CD4-positive, alpha-beta memory T cell (primary cell): Measurements from ENCODE around the gene NAA38. TPM values are rescaled to one million over a fixed set of nuclear protein-coding genes. Genes with fewer than 3 reads are reported as not detected.

Source experiments
- CTCF ChIA-PET: fragments of 350-600 bp; sonication (Branson Sonifier 250); formaldehyde crosslinking; loops from one replicate; lab custom pipeline; 2021; ENCODE audit warnings: inconsistent platforms; ENCODE audit not compliant: partially characterized antibody; lab: Charles Lee
- POLR2A ChIA-PET: fragments of 350-600 bp; sonication (Branson Sonifier 250); formaldehyde crosslinking; loops from one replicate; lab custom pipeline; 2021; ENCODE audit not compliant: partially characterized antibody; lab: Charles Lee
- DNase-seq, 5 donors: peaks; one replicate each; pipeline versions ENCODE4 v3.0.0 to v3.0.0-alpha.2; 2020 to 2022; ENCODE audit warnings: mixed read lengths in 1 of 5
- H3K27ac ChIP-seq: one replicate; pipeline ENCODE4 v1.7.0; 2013; ENCODE audit warnings: low read depth, low read length
- H3K27me3 ChIP-seq: 2 replicates; pipeline ENCODE4 v1.7.0; 2013; ENCODE audit warnings: mild to moderate bottlenecking, low read length, moderate library complexity; ENCODE audit not compliant: insufficient read depth
- H3K36me3 ChIP-seq: 2 replicates; pipeline ENCODE4 v1.7.0; 2013; ENCODE audit warnings: mild to moderate bottlenecking, low read length, moderate library complexity; ENCODE audit not compliant: insufficient read depth
- H3K4me1 ChIP-seq: 2 replicates; pipeline ENCODE4 v1.7.0; 2013; ENCODE audit warnings: mild to moderate bottlenecking, low read length, moderate library complexity; ENCODE audit not compliant: insufficient read depth
- H3K4me3 ChIP-seq, 2 donors: one replicate each; pipeline ENCODE4 v1.7.0; 2013; ENCODE audit warnings: low read length in 2 of 2, mild to moderate bottlenecking in 1 of 2
- H3K9me3 ChIP-seq, 2 donors: one replicate each; pipeline ENCODE4 v1.7.0; 2013; ENCODE audit warnings: low read length in 2 of 2, control low read depth in 1 of 2; ENCODE audit not compliant: control insufficient read depth in 1 of 2
- H3K27ac Mint-ChIP-seq, 7 donors: one replicate each; pipeline ENCODE4 v1.8.0; 2020 to 2021; ENCODE audit warnings: mixed read lengths in 7 of 7, mild to moderate bottlenecking in 6 of 7, inconsistent platforms in 3 of 7, moderate library complexity in 3 of 7
- H3K27me3 Mint-ChIP-seq, 2 donors: one replicate each; pipeline ENCODE4 v1.8.0; 2020 to 2021; ENCODE audit warnings: mixed read lengths in 2 of 2
- H3K36me3 Mint-ChIP-seq, 2 donors: one replicate each; pipeline ENCODE4 v1.8.0; 2020 to 2021; ENCODE audit warnings: mixed read lengths in 2 of 2, inconsistent platforms in 1 of 2, mild to moderate bottlenecking in 1 of 2
- H3K4me1 Mint-ChIP-seq, 4 donors: one replicate each; pipeline ENCODE4 v1.8.0; 2020 to 2021; ENCODE audit warnings: mixed read lengths in 4 of 4, mild to moderate bottlenecking in 1 of 4
- H3K4me3 Mint-ChIP-seq, 8 donors: one replicate each; pipeline ENCODE4 v1.8.0; 2020 to 2021; ENCODE audit warnings: mixed read lengths in 8 of 8, mild to moderate bottlenecking in 7 of 8, moderate library complexity in 6 of 8, inconsistent platforms in 3 of 8
- H3K9me3 Mint-ChIP-seq, 8 donors: one replicate each; pipeline ENCODE4 v1.8.0; 2020 to 2021; ENCODE audit warnings: mixed read lengths in 8 of 8, mild to moderate bottlenecking in 5 of 8, inconsistent platforms in 3 of 8, moderate library complexity in 1 of 8
- intact Hi-C: fragments of 100-400 bp; cut with micrococcal nuclease; formaldehyde crosslinking; loops from one replicate; pipeline ENCODE4 v1.15.1; 2023
- polyA plus RNA-seq, 2 donors: library from polyadenylated mRNA; unstranded; fragments of 300-500 nt; fragmentation: Illumina TruSeq; gene quantifications; one replicate each; pipeline ENCODE4 v1.2.3, GENCODE V29; 2021
- total RNA-seq, 2 experiments: library from RNA; stranded (reverse); gene quantifications; one replicate each; pipeline ENCODE4 v1.2.3, GENCODE V29; 2021

The NAA38 gene
- total and polyA plus RNA-seq, 4 experiments from 2014 or later, result 23.1 to 149 (median 82.3) TPM

GRCh38 chr17:7849751-7850504, 7.4 kb downstream of the NAA38 start:
- peak overlapping the region; percentile 27 to 94 (median 75) for H3K27ac Mint-ChIP-seq
- ChIA-PET POLR2A (interaction anchor here (1.9 to 13.6 kb wide), 5 partner anchors 8 to 140 kb away, joined by 4 to 238 read pairs (median 7); partner anchors contain the start of gene KDM6B), CTCF (interaction anchor here (0.5 to 6.1 kb wide), 5 partner anchors 9 to 73 kb away, joined by 3 to 65 read pairs (median 4); partner anchors contain the start of gene KDM6B)
- H3K27ac ChIP-seq, result no peak overlapping the region
- H3K27me3 ChIP-seq, result no peaks in the 10 kb centered on the region
- peaks cover 3 to 38% of the 10 kb centered on the region in 2 donors for H3K36me3 Mint-ChIP-seq
- H3K4me1 ChIP-seq, result peaks cover 26% of the 10 kb centered on the region
- intact Hi-C loops, result loop anchor here (10.0 kb wide), 1 partner anchor 615 kb away; the partner anchor contains the start of genes DVL2 and PHF23
- no peak for DNase-seq
- no peaks in the 10 kb centered on the region for H3K27me3 Mint-ChIP-seq
- peaks cover 22% of the 10 kb centered on the region for H3K36me3 ChIP-seq
- H3K4me3 Mint-ChIP-seq, result peak overlapping the region in 1 of 8 donors; percentile 67
- no peaks in the 10 kb centered on the region for H3K9me3 Mint-ChIP-seq
- no peak overlapping the region for H3K4me3 ChIP-seq
- peaks cover 15 to 30% (median 16%) of the 10 kb centered on the region in 4 donors for H3K4me1 Mint-ChIP-seq
- no peaks in the 10 kb centered on the region for H3K9me3 ChIP-seq

DNA sequence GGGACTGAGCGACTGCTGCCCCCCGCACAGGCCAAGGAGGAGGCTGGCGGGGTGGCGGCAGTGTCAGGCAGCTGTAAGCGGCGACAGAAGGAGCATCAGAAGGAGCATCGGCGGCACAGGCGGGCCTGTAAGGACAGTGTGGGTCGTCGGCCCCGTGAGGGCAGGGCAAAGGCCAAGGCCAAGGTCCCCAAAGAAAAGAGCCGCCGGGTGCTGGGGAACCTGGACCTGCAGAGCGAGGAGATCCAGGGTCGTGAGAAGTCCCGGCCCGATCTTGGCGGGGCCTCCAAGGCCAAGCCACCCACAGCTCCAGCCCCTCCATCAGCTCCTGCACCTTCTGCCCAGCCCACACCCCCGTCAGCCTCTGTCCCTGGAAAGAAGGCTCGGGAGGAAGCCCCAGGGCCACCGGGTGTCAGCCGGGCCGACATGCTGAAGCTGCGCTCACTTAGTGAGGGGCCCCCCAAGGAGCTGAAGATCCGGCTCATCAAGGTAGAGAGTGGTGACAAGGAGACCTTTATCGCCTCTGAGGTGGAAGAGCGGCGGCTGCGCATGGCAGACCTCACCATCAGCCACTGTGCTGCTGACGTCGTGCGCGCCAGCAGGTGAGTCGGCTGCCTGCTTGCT, 8.1 kb downstream of the NAA38 start:
- ChIA-PET POLR2A (interaction anchor here (2.0 to 13.6 kb wide), 4 partner anchors 7 to 141 kb away, joined by 5 to 238 read pairs (median 15); partner anchors contain the start of gene KDM6B), CTCF (interaction anchor here (1.8 to 6.1 kb wide), 2 partner anchors 14 to 26 kb away, joined by 6 to 65 read pairs; partner anchors contain the start of gene KDM6B)
- Histone ChIP-seq H3K27ac (no peak overlapping the region), H3K27me3 (no peaks in the 10 kb centered on the region), H3K4me1 (peaks cover 27% of the 10 kb centered on the region), H3K9me3 (no peaks in the 10 kb centered on the region), H3K36me3 (peaks cover 22% of the 10 kb centered on the region), H3K4me3 (no peak overlapping the region)
- Mint-ChIP-seq H3K36me3 (peaks cover 3 to 43% of the 10 kb centered on the region in 2 donors), H3K9me3 (no peaks in the 10 kb centered on the region), H3K27me3 (no peaks in the 10 kb centered on the region), H3K27ac (peak overlapping the region in 5 of 7 donors; percentile 25 to 94 (median 75)), H3K4me3 (peak overlapping the region in 1 of 8 donors; percentile 67), H3K4me1 (peaks cover 16 to 34% (median 17%) of the 10 kb centered on the region in 4 donors)
- peak in 1 of 5 donors; percentile 42 for DNase-seq
- intact Hi-C loops, result loop anchor here (10.0 kb wide), 1 partner anchor 614 kb away; the partner anchor contains the start of genes DVL2 and PHF23

GRCh38 chr17:7848739-7849129, 8.6 kb downstream of the NAA38 start:
- Mint-ChIP-seq H3K4me3 (no peak overlapping the region), H3K36me3 (peaks cover 3 to 46% of the 10 kb centered on the region in 2 donors), H3K27me3 (peaks cover 0 to under 1% of the 10 kb centered on the region in 2 donors), H3K4me1 (peaks cover 17 to 38% (median 20%) of the 10 kb centered on the region in 4 donors), H3K9me3 (no peaks in the 10 kb centered on the region), H3K27ac (peak overlapping the region in 2 of 7 donors; percentile 25 to 94)
- H3K9me3 ChIP-seq, result no peaks in the 10 kb centered on the region
- DNase-seq, result no peak
- no peak overlapping the region for H3K4me3 ChIP-seq
- CTCF ChIA-PET, result interaction anchor here (6.1 kb wide), 1 partner anchor 14 kb away, joined by 65 read pairs; the partner anchor contains the start of gene KDM6B
- H3K4me1 ChIP-seq, result peaks cover 27% of the 10 kb centered on the region
- no peaks in the 10 kb centered on the region for H3K27me3 ChIP-seq
- no peak overlapping the region for H3K27ac ChIP-seq
- intact Hi-C loops, result loop anchor here (10.0 kb wide), 1 partner anchor 614 kb away; the partner anchor contains the start of genes DVL2 and PHF23
- H3K36me3 ChIP-seq, result peaks cover 22% of the 10 kb centered on the region
- POLR2A ChIA-PET, result interaction anchor here (2.0 to 13.6 kb wide), 2 partner anchors 14 to 141 kb away, joined by 7 to 238 read pairs; partner anchors contain the start of gene KDM6B

DNA sequence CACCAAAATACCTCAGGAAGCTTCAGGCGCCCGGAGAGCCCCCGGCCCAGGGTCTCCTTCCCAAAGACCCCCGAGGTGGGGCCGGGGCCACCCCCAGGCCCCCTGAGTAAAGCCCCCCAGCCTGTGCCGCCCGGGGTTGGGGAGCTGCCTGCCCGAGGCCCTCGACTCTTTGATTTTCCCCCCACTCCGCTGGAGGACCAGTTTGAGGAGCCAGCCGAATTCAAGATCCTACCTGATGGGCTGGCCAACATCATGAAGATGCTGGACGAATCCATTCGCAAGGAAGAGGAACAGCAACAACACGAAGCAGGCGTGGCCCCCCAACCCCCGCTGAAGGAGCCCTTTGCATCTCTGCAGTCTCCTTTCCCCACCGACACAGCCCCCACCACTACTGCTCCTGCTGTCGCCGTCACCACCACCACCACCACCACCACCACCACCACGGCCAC, 9.2 kb downstream of the NAA38 start:
- Mint-ChIP-seq H3K36me3 (peaks cover 3 to 51% of the 10 kb centered on the region in 2 donors), H3K4me3 (peak overlapping the region in 1 of 8 donors; percentile 63), H3K9me3 (no peaks in the 10 kb centered on the region), H3K4me1 (peaks cover 17 to 40% (median 23%) of the 10 kb centered on the region in 4 donors), H3K27me3 (peaks cover 0 to 3% of the 10 kb centered on the region in 2 donors), H3K27ac (peak overlapping the region in 4 of 7 donors; percentile 41 to 87 (median 69))
- DNase-seq, result peak in 1 of 5 donors; percentile 37
- intact Hi-C loops, result loop anchor here (10.0 kb wide), 1 partner anchor 613 kb away; the partner anchor contains the start of genes DVL2 and PHF23
- Histone ChIP-seq H3K27me3 (no peaks in the 10 kb centered on the region), H3K27ac (no peak overlapping the region), H3K9me3 (no peaks in the 10 kb centered on the region), H3K36me3 (peaks cover 22% of the 10 kb centered on the region), H3K4me3 (no peak overlapping the region), H3K4me1 (peaks cover 27% of the 10 kb centered on the region)
- CTCF ChIA-PET, result interaction anchor here (0.7 to 6.1 kb wide), 2 partner anchors 13 to 142 kb away, joined by 3 to 65 read pairs; partner anchors contain the start of gene KDM6B
- POLR2A ChIA-PET, result interaction anchor here (0.9 to 13.6 kb wide), 3 partner anchors 8 to 283 kb away, joined by 3 to 238 read pairs (median 43); partner anchors contain the start of genes CYB5D1, KDM6B, NAA38 and TMEM88

- peaks cover 3 to 60% of the 10 kb centered on the region in 2 donors for H3K36me3 Mint-ChIP-seq
- no peaks in the 10 kb centered on the region for H3K9me3 Mint-ChIP-seq
- Histone ChIP-seq H3K36me3 (peaks cover 12% of the 10 kb centered on the region), H3K27ac (no peak overlapping the region), H3K4me1 (peaks cover 27% of the 10 kb centered on the region), H3K27me3 (no peaks in the 10 kb centered on the region), H3K4me3 (no peak overlapping the region), H3K9me3 (no peaks in the 10 kb centered on the region)
- intact Hi-C loops, result loop anchor here (10.0 kb wide), 1 partner anchor 612 kb away; the partner anchor contains the start of genes DVL2 and PHF23
- POLR2A ChIA-PET, result interaction anchor here (3.9 to 13.6 kb wide), 2 partner anchors 9 to 12 kb away, joined by 43 to 238 read pairs; partner anchors contain the start of genes CYB5D1, KDM6B, NAA38 and TMEM88
- peaks cover 0 to 3% of the 10 kb centered on the region in 2 donors for H3K27me3 Mint-ChIP-seq
- peaks cover 17 to 44% (median 28%) of the 10 kb centered on the region in 4 donors for H3K4me1 Mint-ChIP-seq
- peak overlapping the region in 1 of 8 donors; percentile 62 for H3K4me3 Mint-ChIP-seq
- peak in 1 of 5 donors; percentile 49 for DNase-seq
- H3K27ac Mint-ChIP-seq, result peak overlapping the region in 3 of 7 donors; percentile 17 to 100 (median 81)
- CTCF ChIA-PET, result interaction anchor here (0.7 to 6.1 kb wide), 2 partner anchors 12 to 143 kb away, joined by 3 to 65 read pairs; partner anchors contain the start of gene KDM6B
Measured at GRCh38 chr17:7846765-7847661, 10.3 kb downstream of the NAA38 start.
